K562 (cell line): Measurements from ENCODE around the gene ANO9. TPM values are rescaled to one million over a fixed set of nuclear protein-coding genes. Genes with fewer than 3 reads are reported as not detected.
"Not testable (repeated sequence)": the region's sequence is repeated elsewhere in the genome, so short reads cannot be mapped to it uniquely, and the experiment has no call there.

Experiments
- ATAC-seq: fragments of 200-7000 bp; cut with Tn5 transposase; 3 replicates; pipeline ENCODE4 v1.9.1; 2020; ENCODE audit warnings: moderate library complexity
- BruUV-seq: library from RNA; stranded (reverse); fragments of 400-500 nt; replicated peaks from 2 replicates; lab custom pipeline; 2021; lab: Mats Ljungman, UMichigan
- CTCF ChIA-PET: fragments of 300-600 bp; formaldehyde crosslinking; extraction: SDS; loops from one replicate; lab custom pipeline; 2021; ENCODE audit warnings: low intra/inter-chr PET ratio; lab: Yijun Ruan, JAX
- POLR2A ChIA-PET: fragments of 300-600, 350-650 bp; sonication (Branson Sonifier 250); formaldehyde crosslinking; extraction: SDS; loops from one replicate; lab custom pipeline; 2021; ENCODE audit warnings: antibody characterized with exemption, inconsistent platforms; lab: Yijun Ruan, JAX
- DNase-seq, 4 experiments: peaks; one replicate each; pipeline versions ENCODE4 v3.0.0 to v3.0.0-alpha.2; 2011 to 2018; ENCODE audit warnings: low spot score in 3 of 4, mixed read lengths in 3 of 4; ENCODE audit errors: extremely low read depth in 1 of 4
- FAIRE-seq: peaks from 2 replicates; lab custom pipeline; 2011; peaks lifted over from hg19 to GRCh38; lab: Jason Lieb, UNC
- H2AFZ ChIP-seq: 2 replicates; pipeline ENCODE4 v1.6.0; 2011; ENCODE audit warnings: low read depth, low read length, control low read depth, inconsistent platforms
- H3K27ac ChIP-seq: fragments of 200-600 bp; 3 replicates; pipeline ENCODE4 v1.8.0; 2011; ENCODE audit warnings: low read depth, mild to moderate bottlenecking, control low read depth, inconsistent platforms, low read length, moderate library complexity, mixed read lengths; ENCODE audit errors: extremely low read depth
- H3K27me3 ChIP-seq, 2 experiments: fragments of 300-600 bp in 1 of 2; 2 replicates in 1 of 2; 3 replicates in 1 of 2; pipeline versions ENCODE4 v1.6.0 to v1.8.0; 2011; ENCODE audit warnings: inconsistent platforms in 2 of 2, low read length in 2 of 2, mild to moderate bottlenecking in 1 of 2, mixed read lengths in 1 of 2, moderate library complexity in 1 of 2; ENCODE audit not compliant: control insufficient read depth in 2 of 2, insufficient read depth in 2 of 2
- H3K36me3 ChIP-seq: fragments of 300-600 bp; 3 replicates; pipeline ENCODE4 v1.8.0; 2011; ENCODE audit warnings: mild to moderate bottlenecking, low read length, inconsistent platforms; ENCODE audit not compliant: control insufficient read depth, insufficient read depth
- H3K4me1 ChIP-seq, 2 experiments: fragments of 200-600 bp in 1 of 2; replicated peaks in 1 of 2; 2 replicates in 1 of 2; 3 replicates in 1 of 2; pipeline versions ENCODE4 v1.5.1 to v1.8.0; 2011; ENCODE audit warnings: inconsistent platforms in 2 of 2, low read length in 2 of 2, mild to moderate bottlenecking in 1 of 2, mixed read lengths in 1 of 2, moderate library complexity in 1 of 2; ENCODE audit not compliant: control insufficient read depth in 2 of 2, insufficient read depth in 2 of 2
- H3K4me2 ChIP-seq: 2 replicates; pipeline ENCODE4 v1.6.1; 2011; ENCODE audit warnings: low read length, control low read depth, inconsistent platforms, mixed read lengths; ENCODE audit not compliant: insufficient read depth
- H3K4me3 ChIP-seq: fragments of 200-600 bp; sonication (generic), shearing (Covaris generic); 2 replicates; pipeline ENCODE4 v1.5.1; 2016; ENCODE audit warnings: control low read depth, inconsistent platforms
- H3K79me2 ChIP-seq: fragments of 200-600 bp; 3 replicates; pipeline ENCODE4 v1.8.0; 2011; ENCODE audit warnings: low read length, inconsistent platforms; ENCODE audit not compliant: control insufficient read depth, insufficient read depth
- H3K9ac ChIP-seq, 2 experiments: 2 replicates each; pipeline versions ENCODE4 v1.6.0 to v1.6.1; 2011; ENCODE audit warnings: low read depth in 2 of 2, low read length in 2 of 2, control low read depth in 1 of 2, inconsistent platforms in 1 of 2, mild to moderate bottlenecking in 1 of 2, mixed read lengths in 1 of 2; ENCODE audit not compliant: insufficient read depth in 1 of 2
- H3K9me1 ChIP-seq: one replicate; pipeline ENCODE4 v1.6.0; 2011; ENCODE audit warnings: inconsistent platforms, mild to moderate bottlenecking, low read length, moderate library complexity; ENCODE audit not compliant: control insufficient read depth, insufficient read depth
- H3K9me3 ChIP-seq: replicated peaks from 2 replicates; pipeline ENCODE4 v1.5.1; 2011; ENCODE audit warnings: low read depth, low read length, inconsistent platforms; ENCODE audit not compliant: control insufficient read depth, insufficient read depth
- H4K20me1 ChIP-seq: replicated peaks from 2 replicates; pipeline ENCODE4 v1.6.1; 2011; ENCODE audit warnings: low read length, inconsistent platforms, mixed read lengths; ENCODE audit not compliant: control insufficient read depth, insufficient read depth
- ZNF347 ChIP-seq: fragments of 450-650 bp; formaldehyde crosslinking; IDR thresholded peaks from 2 replicates; pipeline ENCODE4 v1.4.0; 2020; ENCODE audit warnings: low read depth, mild to moderate bottlenecking, moderate library complexity
- WGBS: fragments of 100-300 bp; shearing (Covaris generic); methylation state at CpG from one replicate; pipeline ENCODE4 v1.1.6; 2016; ENCODE audit warnings: low coverage, mixed read lengths; ENCODE audit not compliant: insufficient coverage; ENCODE audit errors: missing lambda C conversion rate; 5-methylcytosine and 5-hydroxymethylcytosine counted together
- in situ Hi-C: fragments of 300-500 bp; cut with MboI; formaldehyde crosslinking; loops from 4 replicates; pipeline ENCODE4 v1.15.0; 2018; ENCODE audit warnings: inconsistent platforms, mixed read lengths
- intact Hi-C: fragments of 100-400 bp; cut with micrococcal nuclease; formaldehyde crosslinking; loops from 2 replicates; pipeline ENCODE4 v1.14.2; 2022
- polyA plus RNA-seq, 8 experiments: library from polyadenylated mRNA; depleted of rRNA in 4 of 8; stranded (reverse) in 5 of 8; unstranded in 3 of 8; fragments of >200 nt; fragmentation: Nextera tagmentation in 2 of 8; fragmentation: Illumina TruSeq in 1 of 8; extraction: Ambion mirVana in 2 of 8; extraction: Trizol in 1 of 8; gene quantifications; 2 replicates each; pipeline versions ENCODE4 v1.2.1 to v1.2.3, GENCODE V29; 2011 to 2014; ENCODE audit warnings: inconsistent platforms in 1 of 8, missing spikeins in 1 of 8
- total RNA-seq, 7 experiments: library from RNA; depleted of rRNA in 6 of 7; stranded (reverse); fragments of >200 nt in 6 of 7; fragmentation: Illumina TruSeq in 2 of 7; extraction: Trizol in 2 of 7; gene quantifications; 2 replicates each; pipeline versions ENCODE4 v1.2.1 to v1.2.3, GENCODE V29; 2011 to 2021; ENCODE audit warnings: low replicate concordance in 1 of 7
- TF ChIP-seq, protein P1 (sequence below), 2 experiments: fragments of 450-650 bp; IDR thresholded peaks; 2 replicates each; pipeline ENCODE4 v1.6.1; 2018; ENCODE audit warnings: mild to moderate bottlenecking in 2 of 2, low read depth in 1 of 2; ENCODE audit not compliant: partially characterized antibody in 2 of 2

The ANO9 gene
- total and polyA plus RNA-seq, 9 of the 15 experiments (the other 6 are each of a cell fraction or from before 2014, with no cell fraction given), result 0.20 to 14.5 (median 4.5) TPM

DNA sequence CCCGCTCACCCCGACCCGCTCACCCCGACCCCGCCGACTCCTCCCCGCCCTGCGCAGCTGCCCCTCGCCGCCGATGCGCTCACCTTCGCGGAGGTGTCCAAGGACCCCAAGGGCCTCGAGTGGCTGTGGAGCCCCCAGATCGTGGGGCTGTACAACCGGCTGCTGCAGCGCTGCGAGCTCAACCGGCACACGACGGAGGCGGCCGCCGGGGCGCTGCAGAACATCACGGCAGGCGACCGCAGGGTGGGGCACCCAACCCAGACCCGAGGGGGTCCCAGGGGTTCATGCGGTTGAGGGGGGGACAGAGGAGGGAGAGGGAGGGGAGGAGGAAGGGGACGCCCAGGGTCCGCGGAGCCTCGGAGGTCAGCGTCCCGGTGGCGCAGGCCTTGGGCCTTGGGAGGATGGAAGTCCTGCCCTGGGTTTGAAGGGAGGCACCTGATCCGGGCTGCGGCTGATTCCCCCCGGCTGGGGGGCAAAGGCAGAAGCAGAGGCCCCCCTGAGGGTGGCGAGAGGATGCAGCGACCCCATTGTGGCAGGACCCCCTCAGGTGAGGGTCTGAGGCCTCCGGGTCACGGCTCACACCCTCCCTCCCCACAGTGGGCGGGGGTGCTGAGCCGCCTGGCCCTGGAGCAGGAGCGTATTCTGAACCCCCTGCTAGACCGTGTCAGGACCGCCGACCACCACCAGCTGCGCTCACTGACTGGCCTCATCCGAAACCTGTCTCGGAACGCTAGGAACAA lies 38.6 kb downstream of the ANO9 start (continued):
- TF ChIP-seq, protein P1, sequence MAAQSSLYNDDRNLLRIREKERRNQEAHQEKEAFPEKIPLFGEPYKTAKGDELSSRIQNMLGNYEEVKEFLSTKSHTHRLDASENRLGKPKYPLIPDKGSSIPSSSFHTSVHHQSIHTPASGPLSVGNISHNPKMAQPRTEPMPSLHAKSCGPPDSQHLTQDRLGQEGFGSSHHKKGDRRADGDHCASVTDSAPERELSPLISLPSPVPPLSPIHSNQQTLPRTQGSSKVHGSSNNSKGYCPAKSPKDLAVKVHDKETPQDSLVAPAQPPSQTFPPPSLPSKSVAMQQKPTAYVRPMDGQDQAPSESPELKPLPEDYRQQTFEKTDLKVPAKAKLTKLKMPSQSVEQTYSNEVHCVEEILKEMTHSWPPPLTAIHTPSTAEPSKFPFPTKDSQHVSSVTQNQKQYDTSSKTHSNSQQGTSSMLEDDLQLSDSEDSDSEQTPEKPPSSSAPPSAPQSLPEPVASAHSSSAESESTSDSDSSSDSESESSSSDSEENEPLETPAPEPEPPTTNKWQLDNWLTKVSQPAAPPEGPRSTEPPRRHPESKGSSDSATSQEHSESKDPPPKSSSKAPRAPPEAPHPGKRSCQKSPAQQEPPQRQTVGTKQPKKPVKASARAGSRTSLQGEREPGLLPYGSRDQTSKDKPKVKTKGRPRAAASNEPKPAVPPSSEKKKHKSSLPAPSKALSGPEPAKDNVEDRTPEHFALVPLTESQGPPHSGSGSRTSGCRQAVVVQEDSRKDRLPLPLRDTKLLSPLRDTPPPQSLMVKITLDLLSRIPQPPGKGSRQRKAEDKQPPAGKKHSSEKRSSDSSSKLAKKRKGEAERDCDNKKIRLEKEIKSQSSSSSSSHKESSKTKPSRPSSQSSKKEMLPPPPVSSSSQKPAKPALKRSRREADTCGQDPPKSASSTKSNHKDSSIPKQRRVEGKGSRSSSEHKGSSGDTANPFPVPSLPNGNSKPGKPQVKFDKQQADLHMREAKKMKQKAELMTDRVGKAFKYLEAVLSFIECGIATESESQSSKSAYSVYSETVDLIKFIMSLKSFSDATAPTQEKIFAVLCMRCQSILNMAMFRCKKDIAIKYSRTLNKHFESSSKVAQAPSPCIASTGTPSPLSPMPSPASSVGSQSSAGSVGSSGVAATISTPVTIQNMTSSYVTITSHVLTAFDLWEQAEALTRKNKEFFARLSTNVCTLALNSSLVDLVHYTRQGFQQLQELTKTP (IDR thresholded peaks at IDR 0.05; ENCODE audit: low read depth in 1 of 2, partially characterized antibody in 2 of 2), result no peak
- TF ChIP-seq ZNF347 (CRISPR knock-in tag), result no peak
- TF ChIP-seq, all 486 proteins: peak for 3

DNA sequence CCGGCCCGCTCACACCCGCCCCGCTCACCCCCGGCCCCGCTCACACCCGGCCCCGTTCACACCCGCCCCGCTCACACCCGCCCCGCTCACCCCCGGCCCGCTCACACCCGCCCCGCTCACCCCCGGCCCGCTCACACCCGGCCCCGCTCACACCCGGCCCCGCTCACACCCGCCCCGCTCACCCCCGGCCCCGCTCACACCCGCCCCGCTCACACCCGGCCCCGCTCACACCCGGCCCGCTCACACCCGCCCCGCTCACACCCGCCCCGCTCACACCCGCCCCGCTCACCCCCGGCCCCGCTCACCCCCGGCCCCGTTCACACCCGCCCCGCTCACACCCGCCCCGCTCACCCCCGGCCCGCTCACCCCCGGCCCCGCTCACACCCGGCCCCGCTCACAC lies 40.6 kb downstream of the ANO9 start:
- ATAC-seq, H3K4me2 ChIP-seq, POLR2A ChIA-PET, H3K9ac ChIP-seq, H3K4me3 ChIP-seq, intact Hi-C loops, H3K27ac ChIP-seq, H3K9me3 ChIP-seq, CTCF ChIA-PET, H2AFZ ChIP-seq, in situ Hi-C loops, DNase-seq, H3K27me3 ChIP-seq, H4K20me1 ChIP-seq, H3K9me1 ChIP-seq, BruUV-seq, FAIRE-seq: not testable (repeated sequence)
- H3K4me1 ChIP-seq, result peaks cover 0 to 39% of the 10 kb centered on the region in 2 experiments; a peak in 2 of 5 replicates
- H3K36me3 ChIP-seq, result peaks cover 67% of the 10 kb centered on the region; the same call in 2 of the 3 replicates
- H3K79me2 ChIP-seq, result peaks cover 11% of the 10 kb centered on the region; the same call in 2 of the 3 replicates
- WGBS, result no CpG with 5 or more reads among the region's 52 CpGs
